ENCODE data around the gene SEPHS1. TPM values are rescaled to one million over a fixed set of nuclear protein-coding genes. Genes with fewer than 3 reads are reported as not detected.

Gene SEPHS1
- total RNA-seq, 1 experiment from 2014 or later = 61.8 TPM

DNA sequence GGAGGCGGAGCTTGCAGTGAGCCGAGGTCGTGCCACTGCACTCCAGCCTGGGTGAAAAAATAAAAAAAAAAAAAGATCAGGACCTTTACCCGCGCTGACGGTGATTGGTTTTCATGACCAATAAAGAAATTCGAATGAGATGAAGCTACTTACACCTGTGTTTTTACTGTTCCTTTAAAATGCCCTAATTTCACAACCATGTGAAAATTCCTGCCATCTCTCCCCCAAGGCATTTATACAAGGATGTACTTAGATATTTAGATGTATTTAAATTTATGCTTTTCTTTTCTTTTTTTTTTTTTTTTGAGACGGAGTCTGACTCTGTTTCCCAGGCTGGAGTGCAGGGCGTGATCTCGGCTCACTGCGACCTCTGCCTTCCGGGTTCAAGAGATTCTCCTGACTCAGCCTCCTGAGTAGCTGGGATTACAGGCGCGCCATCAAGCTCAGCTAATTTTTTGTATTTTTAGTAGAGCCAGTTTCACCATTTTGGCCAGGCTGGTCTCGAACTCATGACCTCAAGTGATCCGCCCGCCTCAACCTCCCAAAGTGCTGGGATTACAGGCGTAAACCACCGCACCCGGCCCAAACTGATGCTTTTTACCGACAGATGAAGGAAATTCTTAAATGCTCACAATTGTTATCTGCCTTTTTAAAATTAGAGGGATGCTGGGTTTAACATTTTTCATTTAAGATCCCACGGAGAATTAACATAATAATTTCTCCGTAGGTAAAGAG lies 45.1 kb downstream of the SEPHS1 start:
- Mint-ChIP-seq H3K27me3 (ENCODE audit: unreplicated experiment) (no peaks in the 10 kb centered on the region), H3K4me1 (ENCODE audit: low read depth, unreplicated experiment) (peaks cover 16% of the 10 kb centered on the region), H3K27ac (ENCODE audit: unreplicated experiment) (no peak overlapping the region), H3K36me3 (ENCODE audit: insufficient read depth, unreplicated experiment) (peaks cover 30% of the 10 kb centered on the region), H3K4me3 (ENCODE audit: low read depth, unreplicated experiment) (peak overlapping the region; percentile 69), H3K9me3 (ENCODE audit: low read depth, unreplicated experiment) (no peaks in the 10 kb centered on the region)
- TF ChIP-seq, protein P1, sequence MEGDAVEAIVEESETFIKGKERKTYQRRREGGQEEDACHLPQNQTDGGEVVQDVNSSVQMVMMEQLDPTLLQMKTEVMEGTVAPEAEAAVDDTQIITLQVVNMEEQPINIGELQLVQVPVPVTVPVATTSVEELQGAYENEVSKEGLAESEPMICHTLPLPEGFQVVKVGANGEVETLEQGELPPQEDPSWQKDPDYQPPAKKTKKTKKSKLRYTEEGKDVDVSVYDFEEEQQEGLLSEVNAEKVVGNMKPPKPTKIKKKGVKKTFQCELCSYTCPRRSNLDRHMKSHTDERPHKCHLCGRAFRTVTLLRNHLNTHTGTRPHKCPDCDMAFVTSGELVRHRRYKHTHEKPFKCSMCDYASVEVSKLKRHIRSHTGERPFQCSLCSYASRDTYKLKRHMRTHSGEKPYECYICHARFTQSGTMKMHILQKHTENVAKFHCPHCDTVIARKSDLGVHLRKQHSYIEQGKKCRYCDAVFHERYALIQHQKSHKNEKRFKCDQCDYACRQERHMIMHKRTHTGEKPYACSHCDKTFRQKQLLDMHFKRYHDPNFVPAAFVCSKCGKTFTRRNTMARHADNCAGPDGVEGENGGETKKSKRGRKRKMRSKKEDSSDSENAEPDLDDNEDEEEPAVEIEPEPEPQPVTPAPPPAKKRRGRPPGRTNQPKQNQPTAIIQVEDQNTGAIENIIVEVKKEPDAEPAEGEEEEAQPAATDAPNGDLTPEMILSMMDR (IDR thresholded peaks at IDR 0.05; ENCODE audit: unreplicated experiment) = no peak
- CTCF ChIA-PET = interaction anchor here (0.5 to 1.7 kb wide), 7 partner anchors 47 to 136 kb away, joined by 3 to 8 read pairs (median 3); no protein-coding TSS in a partner anchor
- no TSS peak for BruUV-seq (replicated peaks)
- intact Hi-C loops (cut with micrococcal nuclease; ENCODE audit: unreplicated experiment) = loop anchor here (5.0 kb wide), 1 partner anchor 81 kb away; no protein-coding TSS in a partner anchor
- no peak for DNase-seq

GRCh38 chr10:13299437-13300287 lies 48.4 kb downstream of the SEPHS1 start, which contains the start of gene PHYH:
PHYH (minus strand) TSS chr10:13300064; CDS start chr10:13300042, 22 bp downstream.
- Mint-ChIP-seq H3K9me3 (ENCODE audit: low read depth, unreplicated experiment) (no peaks in the 10 kb centered on the region), H3K36me3 (ENCODE audit: insufficient read depth, unreplicated experiment) (peaks cover 30% of the 10 kb centered on the region)
- BruUV-seq (replicated peaks) = no TSS peak

DNA sequence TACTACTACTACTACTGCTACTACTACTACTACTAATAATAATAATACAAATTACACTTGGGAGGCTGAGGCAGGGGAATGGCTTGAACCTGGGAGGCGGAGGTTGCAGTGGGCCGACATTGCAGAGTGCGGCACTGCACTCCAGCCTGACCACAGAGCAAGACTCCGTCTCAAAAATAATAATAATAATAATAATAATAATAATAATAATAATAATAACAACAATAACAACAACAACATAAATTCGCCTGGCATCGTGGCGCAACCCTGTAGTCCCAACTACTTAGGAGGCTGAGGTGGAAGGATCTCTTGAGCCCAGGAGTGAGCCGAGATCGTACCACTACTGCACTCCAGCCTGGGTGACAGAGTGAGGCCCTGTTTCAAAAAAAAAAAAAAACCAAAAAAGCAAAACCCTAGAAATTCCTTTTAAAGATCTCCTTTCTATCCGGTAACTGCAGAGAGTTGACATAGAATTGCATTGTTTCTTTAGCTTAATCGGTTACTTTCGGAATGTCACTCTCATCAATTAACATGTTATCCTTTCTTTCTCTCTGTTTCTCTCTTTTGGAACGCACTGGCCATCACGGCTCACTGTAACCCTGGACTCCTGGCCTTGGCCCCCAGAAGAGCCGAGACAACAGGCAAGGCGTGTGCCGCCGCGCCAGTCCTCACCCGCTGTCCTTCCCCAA lies 49.2 kb downstream of the SEPHS1 start:
- peak overlapping the region; percentile 70 for H3K4me3 Mint-ChIP-seq (ENCODE audit: low read depth, unreplicated experiment)
- TF ChIP-seq, protein P1 (IDR thresholded peaks at IDR 0.05; ENCODE audit: unreplicated experiment) = no peak
- no peaks in the 10 kb centered on the region for H3K27me3 Mint-ChIP-seq (ENCODE audit: unreplicated experiment)
- intact Hi-C loops (cut with micrococcal nuclease; ENCODE audit: unreplicated experiment) = no loop called here
- DNase-seq = no peak
- CTCF ChIA-PET = interaction anchor here (0.6 kb wide), 2 partner anchors 141 to 293 kb away, joined by 3 to 5 read pairs; no protein-coding TSS in a partner anchor
- no peaks in the 10 kb centered on the region for H3K9me3 Mint-ChIP-seq (ENCODE audit: low read depth, unreplicated experiment)
- no peak overlapping the region for H3K27ac Mint-ChIP-seq (ENCODE audit: unreplicated experiment)
- BruUV-seq (replicated peaks) = TSS peak; percentile 4
- H3K4me1 Mint-ChIP-seq (ENCODE audit: low read depth, unreplicated experiment) = peaks cover 16% of the 10 kb centered on the region
- H3K36me3 Mint-ChIP-seq (ENCODE audit: insufficient read depth, unreplicated experiment) = peaks cover 30% of the 10 kb centered on the region

More at GRCh38 chr10:13299437-13300287, 48.4 kb downstream of the SEPHS1 start, which contains the start of gene PHYH:
- H3K4me1 Mint-ChIP-seq (ENCODE audit: low read depth, unreplicated experiment) = peaks cover 16% of the 10 kb centered on the region
- intact Hi-C loops (cut with micrococcal nuclease; ENCODE audit: unreplicated experiment) = loop anchor here (5.0 kb wide), 1 partner anchor 77 kb away; no protein-coding TSS in a partner anchor
- CTCF ChIA-PET = interaction anchor here (0.6 kb wide), 1 partner anchor 142 kb away, joined by 3 read pairs; no protein-coding TSS in a partner anchor
- DNase-seq = peak; percentile 88
- H3K4me3 Mint-ChIP-seq (ENCODE audit: low read depth, unreplicated experiment) = peak within 1 kb of the TSS; percentile 70
- TF ChIP-seq, protein P1 (IDR thresholded peaks at IDR 0.05; ENCODE audit: unreplicated experiment) = no peak
- no peaks in the 10 kb centered on the region for H3K27me3 Mint-ChIP-seq (ENCODE audit: unreplicated experiment)
- peak within 1 kb of the TSS; percentile 77 for H3K27ac Mint-ChIP-seq (ENCODE audit: unreplicated experiment)

- no TSS peak for BruUV-seq (replicated peaks)
These were observed 51.6 kb downstream of the SEPHS1 start for GRCh38 chr10:13296476-13296875.

More at GRCh38 chr10:13296476-13296875, 51.6 kb downstream of the SEPHS1 start:
- H3K4me1 Mint-ChIP-seq (ENCODE audit: low read depth, unreplicated experiment) = peaks cover 4% of the 10 kb centered on the region
- H3K27ac Mint-ChIP-seq (ENCODE audit: unreplicated experiment) = no peak overlapping the region
- TF ChIP-seq, protein P1 (IDR thresholded peaks at IDR 0.05; ENCODE audit: unreplicated experiment) = no peak
- peaks cover 19% of the 10 kb centered on the region for H3K36me3 Mint-ChIP-seq (ENCODE audit: insufficient read depth, unreplicated experiment)
- no peaks in the 10 kb centered on the region for H3K27me3 Mint-ChIP-seq (ENCODE audit: unreplicated experiment)
- CTCF ChIA-PET = no interaction called here
- intact Hi-C loops (cut with micrococcal nuclease; ENCODE audit: unreplicated experiment) = no loop called here
- no peak overlapping the region for H3K4me3 Mint-ChIP-seq (ENCODE audit: low read depth, unreplicated experiment)
- DNase-seq = no peak
- H3K9me3 Mint-ChIP-seq (ENCODE audit: low read depth, unreplicated experiment) = no peaks in the 10 kb centered on the region

Data from Calu3 (cell line).